C4-2B (cell line): ENCODE data around the gene SCTR.

ENCODE experiments used
- H3K27ac ChIP-seq: fragments of 450-650 bp; 2 replicates; pipeline ENCODE4 v1.5.1; 2017
- CTCF ChIP-seq: fragments of 450-650 bp; conservative IDR thresholded peaks from 2 replicates; pipeline ENCODE4 v1.5.1; 2017; ENCODE audit warnings: mild to moderate bottlenecking
- ZFX ChIP-seq: fragments of 450-650 bp; IDR thresholded peaks from 2 replicates; pipeline ENCODE4 v1.6.1; 2017

SCTR gene

DNA sequence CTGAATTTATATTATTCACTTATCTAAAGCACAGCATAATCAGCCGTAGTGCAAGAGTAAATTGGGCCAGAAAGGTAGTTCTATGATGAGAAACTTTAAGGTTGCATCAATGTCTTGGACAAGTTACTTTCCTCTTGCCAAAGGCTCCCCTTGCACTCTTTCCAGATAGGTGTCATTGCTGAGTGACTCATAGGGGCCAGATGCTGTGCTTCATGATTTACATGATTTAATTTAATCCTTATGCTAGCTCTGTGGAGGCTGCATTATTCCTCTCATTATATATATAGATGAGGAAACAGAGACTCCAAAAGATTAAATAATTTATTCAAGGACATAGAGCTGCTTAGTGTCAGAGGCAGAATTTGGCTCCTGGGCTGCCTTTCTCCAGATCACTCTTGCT is 25.0 kb upstream of the SCTR start:
- TF ChIP-seq CTCF (no peak), ZFX (no peak)
- no peak overlapping the region for H3K27ac ChIP-seq

- TF ChIP-seq ZFX = no peak
- TF ChIP-seq CTCF = no peak
These were observed 24.3 kb upstream of the SCTR start for GRCh38 chr2:119548516-119549120.

DNA sequence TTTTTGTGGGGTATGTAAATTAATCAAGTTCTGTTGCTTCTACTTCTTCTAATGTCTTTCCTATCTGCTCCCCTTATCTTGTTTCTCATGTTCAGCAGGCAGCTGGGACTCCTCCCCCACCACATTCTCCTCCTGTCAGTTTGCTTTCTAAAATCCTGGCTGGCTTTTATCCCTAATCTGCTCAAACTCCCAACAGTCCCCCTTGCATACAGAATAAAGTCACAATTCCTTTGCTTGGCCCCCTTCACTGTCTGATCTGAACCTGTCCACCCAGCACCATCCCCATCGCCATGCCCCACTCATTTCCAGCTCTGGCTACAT is 22.1 kb upstream of the SCTR start:
- no peak for TF ChIP-seq CTCF
- no peak for TF ChIP-seq ZFX
- no peak overlapping the region for H3K27ac ChIP-seq

More at GRCh38 chr2:119548516-119549120, 24.3 kb upstream of the SCTR start:
- H3K27ac ChIP-seq = no peak overlapping the region

DNA sequence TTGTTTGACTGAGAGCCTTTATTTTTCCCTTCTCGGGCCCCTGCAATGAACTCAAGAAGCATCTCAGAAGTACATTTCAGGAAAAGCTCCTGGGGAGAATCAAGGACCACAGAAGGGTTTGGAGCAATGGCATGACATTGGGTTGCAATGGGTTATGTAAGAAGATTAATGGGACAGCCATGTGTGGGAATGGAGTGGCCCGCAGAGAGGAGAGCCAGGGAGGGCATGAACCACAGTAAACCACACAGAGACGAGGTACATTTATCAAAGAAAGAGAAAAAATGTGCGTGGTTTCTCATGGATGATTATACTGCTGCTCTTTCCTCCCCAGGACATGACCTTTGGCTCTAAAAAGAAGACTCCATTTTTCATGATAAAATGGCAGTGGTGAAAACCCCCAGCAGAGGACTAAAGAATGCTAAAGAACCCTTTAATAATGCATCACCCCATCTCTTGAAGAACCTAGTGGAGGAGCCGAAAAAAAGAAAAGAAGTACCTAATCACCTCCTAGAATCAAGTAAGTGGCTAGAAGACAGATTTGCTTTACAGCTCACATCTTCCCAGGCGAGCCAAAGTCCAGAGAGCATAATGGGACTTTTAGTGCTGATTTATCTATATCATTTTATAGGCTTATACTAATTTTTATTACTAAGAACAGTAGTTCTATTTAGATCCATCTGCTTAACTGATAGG is 21.6 kb upstream of the SCTR start:
- H3K27ac ChIP-seq = no peak overlapping the region
- no peak for TF ChIP-seq ZFX
- no peak for TF ChIP-seq CTCF

DNA sequence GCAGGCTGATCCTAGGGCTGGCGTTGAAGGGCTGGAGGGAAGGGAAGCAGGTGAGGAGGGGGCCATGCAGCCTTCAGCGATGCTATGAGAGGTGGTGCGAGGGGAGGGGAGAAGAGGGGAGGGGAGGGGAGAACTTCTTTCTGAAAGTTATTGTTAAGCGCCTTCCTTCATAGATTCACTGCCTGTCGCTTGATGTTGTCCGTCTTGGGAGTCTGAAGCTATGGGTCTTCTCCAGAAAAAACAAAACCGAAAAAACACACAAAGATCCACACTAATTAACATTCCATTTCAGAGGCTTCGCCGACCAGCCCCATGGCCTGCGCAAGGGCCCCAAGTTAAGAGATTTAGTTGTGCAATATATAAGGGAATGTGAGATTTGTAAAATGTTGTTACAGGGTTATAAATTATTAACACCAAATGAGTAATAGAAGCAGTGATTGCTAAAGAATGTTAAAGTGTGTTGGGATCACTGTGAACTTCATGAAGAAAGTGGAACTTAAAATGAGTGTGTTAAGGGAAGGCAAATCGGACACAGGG is 20.7 kb upstream of the SCTR start:
- peak overlapping the region; percentile 70 for H3K27ac ChIP-seq
- TF ChIP-seq ZFX (no peak), CTCF (no peak)

GRCh38 chr2:119544075-119544938 is 20.0 kb upstream of the SCTR start, which contains the start of gene CFAP221:
Gene CFAP221 (plus strand): TSS chr2:119544449. CDS start chr2:119546132, 1,683 bp downstream.
- TF ChIP-seq CTCF (no peak), ZFX (peak; percentile 31; the same call in 1 of the 2 replicates)
- peak within 1 kb of the TSS; percentile 70 for H3K27ac ChIP-seq
